CD14-positive monocyte (primary cell): ENCODE measurements around the gene CCDC51. TPM values are rescaled to one million over a fixed set of nuclear protein-coding genes. Genes with fewer than 3 reads are reported as not detected.

Experiments used
- DNase-seq, 3 donors: peaks; one replicate each; pipeline ENCODE4 v3.0.0-alpha.2; 2011 to 2022
- H2AFZ ChIP-seq: 2 replicates; pipeline ENCODE4 v1.6.0; 2012; ENCODE audit warnings: mild to moderate bottlenecking, low read depth, low read length, inconsistent platforms; ENCODE audit not compliant: insufficient read depth, poor library complexity, severe bottlenecking
- H3K27ac ChIP-seq, 2 donors: 1 replicate in 1 of 2; 2 replicates in 1 of 2; pipeline ENCODE4 v1.5.1; 2012 to 2013; ENCODE audit warnings: low read length in 2 of 2, control low read depth in 1 of 2, inconsistent platforms in 1 of 2, low read depth in 1 of 2, mild to moderate bottlenecking in 1 of 2
- H3K27me3 ChIP-seq, 2 donors: one replicate each; pipeline versions ENCODE4 v1.6.0 to v1.6.1; 2011 to 2013; ENCODE audit warnings: low read length in 2 of 2; ENCODE audit not compliant: control insufficient read depth in 2 of 2, insufficient read depth in 2 of 2
- H3K36me3 ChIP-seq, 2 donors: replicated peaks in 1 of 2; 1 replicate in 1 of 2; 2 replicates in 1 of 2; pipeline versions ENCODE4 v1.5.1 to v1.6.1; 2012 to 2013; ENCODE audit warnings: low read length in 2 of 2, control low read depth in 1 of 2, inconsistent platforms in 1 of 2, mild to moderate bottlenecking in 1 of 2; ENCODE audit not compliant: insufficient read depth in 2 of 2, control insufficient read depth in 1 of 2
- H3K4me1 ChIP-seq, 2 donors: 1 replicate in 1 of 2; 2 replicates in 1 of 2; pipeline versions ENCODE4 v1.5.1 to v1.6.1; 2012 to 2013; ENCODE audit warnings: low read length in 2 of 2, control low read depth in 1 of 2, inconsistent platforms in 1 of 2, mild to moderate bottlenecking in 1 of 2, moderate library complexity in 1 of 2; ENCODE audit not compliant: insufficient read depth in 2 of 2, control insufficient read depth in 1 of 2
- H3K4me2 ChIP-seq: replicated peaks from 2 replicates; pipeline ENCODE3; 2012; ENCODE audit warnings: low read length, moderate library complexity, mild to moderate bottlenecking; ENCODE audit not compliant: poor library complexity, severe bottlenecking; ENCODE audit errors: extremely low read depth
- H3K4me3 ChIP-seq, 3 experiments: fragments of 200-600 bp in 1 of 3; sonication (generic) in 1 of 3; replicated peaks in 1 of 3; 1 replicate in 2 of 3; 2 replicates in 1 of 3; pipeline ENCODE4 v1.5.1; 2011 to 2013; ENCODE audit warnings: low read length in 3 of 3, mild to moderate bottlenecking in 3 of 3, control low read depth in 2 of 3, low read depth in 2 of 3, inconsistent platforms in 1 of 3, moderate library complexity in 1 of 3
- H3K79me2 ChIP-seq: 2 replicates; pipeline ENCODE4 v1.6.0; 2012; ENCODE audit warnings: mild to moderate bottlenecking, control low read depth, inconsistent platforms, low read length, moderate library complexity; ENCODE audit not compliant: insufficient read depth
- H3K9ac ChIP-seq: 2 replicates; pipeline ENCODE4 v1.6.0; 2017; ENCODE audit warnings: low read length, mild to moderate bottlenecking; ENCODE audit not compliant: insufficient read depth, poor library complexity, severe bottlenecking
- H3K9me3 ChIP-seq, 2 donors: replicated peaks in 1 of 2; 1 replicate in 1 of 2; 2 replicates in 1 of 2; pipeline versions ENCODE4 v1.5.1 to v1.6.1; 2012 to 2013; ENCODE audit warnings: low read length in 2 of 2, control low read depth in 1 of 2; ENCODE audit not compliant: control insufficient read depth in 1 of 2, insufficient read depth in 1 of 2
- H4K20me1 ChIP-seq: 2 replicates; pipeline ENCODE4 v1.6.0; 2012; ENCODE audit warnings: mild to moderate bottlenecking, low read length, control low read depth, moderate library complexity; ENCODE audit not compliant: insufficient read depth
- H3K27ac Mint-ChIP-seq, 7 donors: one replicate each; pipeline ENCODE4 v1.8.0; 2020; ENCODE audit warnings: mild to moderate bottlenecking in 7 of 7, mixed read lengths in 7 of 7, moderate library complexity in 6 of 7, inconsistent platforms in 2 of 7
- H3K27me3 Mint-ChIP-seq, 3 donors: one replicate each; pipeline ENCODE4 v1.8.0; 2021 to 2022; ENCODE audit warnings: low read depth in 3 of 3, mild to moderate bottlenecking in 3 of 3, mixed read lengths in 3 of 3, moderate library complexity in 3 of 3, inconsistent platforms in 1 of 3
- H3K36me3 Mint-ChIP-seq, 2 donors: one replicate each; pipeline ENCODE4 v1.8.0; 2020; ENCODE audit warnings: mixed read lengths in 2 of 2, inconsistent platforms in 1 of 2, mild to moderate bottlenecking in 1 of 2
- H3K4me1 Mint-ChIP-seq: one replicate; pipeline ENCODE4 v1.8.0; 2020; ENCODE audit warnings: mild to moderate bottlenecking, mixed read lengths
- H3K4me3 Mint-ChIP-seq, 2 donors: one replicate each; pipeline ENCODE4 v1.8.0; 2020; ENCODE audit warnings: mild to moderate bottlenecking in 2 of 2, mixed read lengths in 2 of 2, moderate library complexity in 1 of 2
- H3K9me3 Mint-ChIP-seq, 7 donors: one replicate each; pipeline ENCODE4 v1.8.0; 2020 to 2022; ENCODE audit warnings: mixed read lengths in 7 of 7, mild to moderate bottlenecking in 6 of 7, moderate library complexity in 6 of 7, inconsistent platforms in 2 of 7
- WGBS: methylation state at CpG from one replicate; pipeline ENCODE4 v1.1.5; 2013; ENCODE audit warnings: missing lambda C conversion rate; ENCODE audit not compliant: insufficient coverage; 5-methylcytosine and 5-hydroxymethylcytosine counted together
- intact Hi-C, 2 donors: fragments of 100-400 bp; cut with micrococcal nuclease; formaldehyde crosslinking; loops; one replicate each; pipeline versions ENCODE4 v1.15.0 to v1.15.1; 2023
- polyA plus RNA-seq, 3 donors: library from polyadenylated mRNA; depleted of rRNA in 1 of 3; unstranded in 2 of 3; stranded (reverse) in 1 of 3; fragments of 300-500 nt in 2 of 3; fragments of >200 nt in 1 of 3; fragmentation: Illumina TruSeq in 2 of 3; gene quantifications; 1 replicate in 2 of 3; 2 replicates in 1 of 3; pipeline ENCODE4 v1.2.3, GENCODE V29; 2012 to 2021
- TF ChIP-seq, protein P1 (sequence below): fragments of 200-600 bp; IDR thresholded peaks from one replicate; pipeline ENCODE4 v1.8.0; 2022; ENCODE audit warnings: antibody characterized with exemption, mild to moderate bottlenecking

The CCDC51 gene
- polyA plus RNA-seq, 3 donors: 3.6 to 5.9 (median 5.4) TPM

DNA sequence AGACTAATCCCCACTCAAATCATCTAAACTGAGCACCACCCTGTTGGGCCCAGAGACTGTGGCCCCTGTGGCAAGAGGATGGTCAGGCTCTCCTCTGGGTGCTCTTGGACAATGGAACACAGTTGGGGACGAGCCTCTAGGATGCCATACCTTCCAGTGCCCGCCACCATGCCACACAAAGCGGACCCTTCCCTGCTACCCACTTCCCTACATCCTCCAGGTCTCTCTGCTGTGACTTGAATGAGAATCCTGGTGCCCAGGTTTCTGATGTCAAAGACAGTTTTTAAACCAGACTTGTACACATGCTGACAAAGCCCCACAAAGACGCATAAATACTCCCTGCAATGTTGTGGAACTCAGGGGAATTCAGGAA, 4.7 kb downstream of the CCDC51 start:
- intact Hi-C loops: loop anchor here (5.0 to 10.0 kb wide), 2 partner anchors 33 to 240 kb away; no protein-coding TSS in a partner anchor
- Mint-ChIP-seq H3K4me1 (peaks cover 30% of the 10 kb centered on the region), H3K27me3 (peaks cover 3 to 9% (median 4%) of the 10 kb centered on the region in 3 donors), H3K4me3 (no peak overlapping the region), H3K9me3 (no peaks in the 10 kb centered on the region), H3K27ac (peak overlapping the region in 1 of 7 donors; percentile 43), H3K36me3 (peaks cover 24 to 32% of the 10 kb centered on the region in 2 donors)
- Histone ChIP-seq H3K9ac (no peak overlapping the region), H3K36me3 (peaks cover 12 to 29% of the 10 kb centered on the region in 2 donors), H3K27ac (peak overlapping the region in 1 of 2 donors; percentile 17), H3K9me3 (no peaks in the 10 kb centered on the region), H4K20me1 (no peaks in the 10 kb centered on the region), H3K27me3 (peaks cover 0 to 4% of the 10 kb centered on the region in 2 donors), H2AFZ (no peak overlapping the region), H3K4me3 (no peak overlapping the region), H3K4me2 (no peak overlapping the region), H3K4me1 (peaks cover 11 to 25% of the 10 kb centered on the region in 2 donors), H3K79me2 (peaks cover 20% of the 10 kb centered on the region)
- TF ChIP-seq, protein P1, sequence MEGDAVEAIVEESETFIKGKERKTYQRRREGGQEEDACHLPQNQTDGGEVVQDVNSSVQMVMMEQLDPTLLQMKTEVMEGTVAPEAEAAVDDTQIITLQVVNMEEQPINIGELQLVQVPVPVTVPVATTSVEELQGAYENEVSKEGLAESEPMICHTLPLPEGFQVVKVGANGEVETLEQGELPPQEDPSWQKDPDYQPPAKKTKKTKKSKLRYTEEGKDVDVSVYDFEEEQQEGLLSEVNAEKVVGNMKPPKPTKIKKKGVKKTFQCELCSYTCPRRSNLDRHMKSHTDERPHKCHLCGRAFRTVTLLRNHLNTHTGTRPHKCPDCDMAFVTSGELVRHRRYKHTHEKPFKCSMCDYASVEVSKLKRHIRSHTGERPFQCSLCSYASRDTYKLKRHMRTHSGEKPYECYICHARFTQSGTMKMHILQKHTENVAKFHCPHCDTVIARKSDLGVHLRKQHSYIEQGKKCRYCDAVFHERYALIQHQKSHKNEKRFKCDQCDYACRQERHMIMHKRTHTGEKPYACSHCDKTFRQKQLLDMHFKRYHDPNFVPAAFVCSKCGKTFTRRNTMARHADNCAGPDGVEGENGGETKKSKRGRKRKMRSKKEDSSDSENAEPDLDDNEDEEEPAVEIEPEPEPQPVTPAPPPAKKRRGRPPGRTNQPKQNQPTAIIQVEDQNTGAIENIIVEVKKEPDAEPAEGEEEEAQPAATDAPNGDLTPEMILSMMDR: no peak
- DNase-seq: no peak
- WGBS: 100% methylated on average over 3 of the region's 4 CpGs

DNA sequence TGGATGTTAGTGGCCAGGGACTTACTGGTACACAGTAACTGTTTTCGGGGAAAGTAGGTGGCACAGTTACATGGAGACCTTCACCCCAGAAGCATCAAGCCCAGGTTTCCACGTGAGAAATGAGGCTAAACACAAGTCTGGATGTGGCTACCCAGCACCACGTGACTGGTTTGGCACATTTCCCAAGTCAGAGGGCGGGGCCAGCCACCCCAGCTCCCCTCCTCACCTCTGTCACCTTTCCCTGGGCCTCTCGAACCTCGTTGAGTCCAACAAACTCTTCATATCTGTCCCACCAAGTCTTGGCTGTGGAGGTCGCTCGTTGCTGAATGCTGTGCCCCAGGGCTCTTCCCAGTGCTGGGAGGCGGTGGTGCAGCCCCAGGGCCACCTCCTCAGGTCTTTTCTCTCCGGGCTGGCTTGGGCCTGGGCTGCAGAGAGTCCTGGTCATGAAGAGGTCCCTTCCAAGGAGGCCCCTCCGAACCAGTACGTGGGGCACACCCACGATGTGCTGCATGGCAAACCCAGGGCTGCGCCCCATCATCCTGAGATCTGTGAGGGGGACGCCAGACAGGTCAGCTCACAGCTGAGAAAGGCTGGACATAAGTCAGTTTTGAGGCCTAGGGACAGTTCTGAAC, 5.2 kb downstream of the CCDC51 start:
- Mint-ChIP-seq H3K4me1 (peaks cover 33% of the 10 kb centered on the region), H3K9me3 (no peaks in the 10 kb centered on the region), H3K27me3 (peaks cover 8 to 14% (median 9%) of the 10 kb centered on the region in 3 donors), H3K36me3 (peaks cover 24 to 32% of the 10 kb centered on the region in 2 donors), H3K4me3 (no peak overlapping the region), H3K27ac (peak overlapping the region in 2 of 7 donors; percentile 10 to 44)
- intact Hi-C loops: loop anchor here (5.0 to 10.0 kb wide), 2 partner anchors 32 to 240 kb away; no protein-coding TSS in a partner anchor
- 80% methylated on average over 13 of the region's 15 CpGs for WGBS
- H3K79me2 ChIP-seq: peaks cover 15% of the 10 kb centered on the region
- H3K9ac ChIP-seq: no peak overlapping the region
- no peak overlapping the region for H2AFZ ChIP-seq
- H3K27ac ChIP-seq: peak overlapping the region in 1 of 2 donors; percentile 17
- no peaks in the 10 kb centered on the region for H4K20me1 ChIP-seq
- H3K9me3 ChIP-seq: no peaks in the 10 kb centered on the region
- no peak for DNase-seq
- peaks cover 12 to 29% of the 10 kb centered on the region in 2 donors for H3K36me3 ChIP-seq
- H3K4me3 ChIP-seq: no peak overlapping the region
- H3K27me3 ChIP-seq: peaks cover 0 to 9% of the 10 kb centered on the region in 2 donors
- TF ChIP-seq, protein P1: no peak
- peaks cover 15 to 25% of the 10 kb centered on the region in 2 donors for H3K4me1 ChIP-seq
- no peak overlapping the region for H3K4me2 ChIP-seq
